Left renal pelvis (tissue), 4 donors: ENCODE data around the gene CYP27A1. TPM values are rescaled to one million over a fixed set of nuclear protein-coding genes. Genes with fewer than 3 reads are reported as not detected.

ENCODE experiments used
- DNase-seq, 4 donors: peaks; one replicate each; pipeline ENCODE4 v3.0.0-alpha.2; 2013; ENCODE audit warnings: low read depth in 4 of 4, low spot score in 3 of 4
- polyA plus RNA-seq, 4 donors: library from polyadenylated mRNA; unstranded; fragments of 120-200 nt; gene quantifications; one replicate each; pipeline ENCODE4 v1.2.1, GENCODE V29; 2013; ENCODE audit not compliant: insufficient read length in 4 of 4

Gene CYP27A1
- polyA plus RNA-seq, 4 donors: 10.6 to 52.6 (median 42.3) TPM

- DNase-seq: no peak
These were observed 27.6 kb downstream of the CYP27A1 start for GRCh38 chr2:218809515-218809914.

GRCh38 chr2:218810256-218810655 is 28.3 kb downstream of the CYP27A1 start:
- no peak for DNase-seq

GRCh38 chr2:218811382-218811781 is 29.4 kb downstream of the CYP27A1 start:
- no peak for DNase-seq

- no peak for DNase-seq
These were observed 30.3 kb downstream of the CYP27A1 start for GRCh38 chr2:218812096-218812815.

- no peak for DNase-seq
These were observed 30.9 kb downstream of the CYP27A1 start for GRCh38 chr2:218812861-218813260.

GRCh38 chr2:218813771-218814460 is 32.0 kb downstream of the CYP27A1 start:
- no peak for DNase-seq

- no peak for DNase-seq
These were observed 32.7 kb downstream of the CYP27A1 start for GRCh38 chr2:218814540-218815243.

- DNase-seq: no peak
These were observed 33.3 kb downstream of the CYP27A1 start for GRCh38 chr2:218815244-218815637.

- DNase-seq: no peak
These were observed 33.7 kb downstream of the CYP27A1 start for GRCh38 chr2:218815649-218816048.

GRCh38 chr2:218816561-218817011 is 34.6 kb downstream of the CYP27A1 start:
- no peak for DNase-seq

GRCh38 chr2:218819093-218819492 is 37.1 kb downstream of the CYP27A1 start:
- DNase-seq: no peak

- no peak for DNase-seq
These were observed 38.9 kb downstream of the CYP27A1 start for GRCh38 chr2:218820746-218821369.

- no peak for DNase-seq
These were observed 39.8 kb downstream of the CYP27A1 start for GRCh38 chr2:218821605-218822211.

GRCh38 chr2:218822622-218823021 is 40.7 kb downstream of the CYP27A1 start:
- no peak for DNase-seq

GRCh38 chr2:218823196-218823855 is 41.4 kb downstream of the CYP27A1 start:
- DNase-seq: no peak

GRCh38 chr2:218824004-218824403 is 42.1 kb downstream of the CYP27A1 start:
- no peak for DNase-seq

- DNase-seq: no peak
These were observed 44.8 kb downstream of the CYP27A1 start for GRCh38 chr2:218826791-218827190.

- no peak for DNase-seq
These were observed 45.9 kb downstream of the CYP27A1 start for GRCh38 chr2:218827701-218828476.

- no peak for DNase-seq
These were observed 46.5 kb downstream of the CYP27A1 start for GRCh38 chr2:218828477-218828778.
